Measurements from ENCODE around the gene ARFGEF2. TPM values are rescaled to one million over a fixed set of nuclear protein-coding genes. Genes with fewer than 3 reads are reported as not detected.

Gene ARFGEF2
- total and polyA plus RNA-seq, 2 of the 4 experiments (the other 2 are of a cell fraction), result 10.3 to 39.1 TPM

GRCh38 chr20:48942730-48943129 is 21.2 kb downstream of the ARFGEF2 start:
- dilution Hi-C loops (cut with HindIII; ENCODE audit: low sequenced_read_pairs, unreplicated experiment), result no loop called here
- ATAC-seq (ENCODE audit: low read depth) (no peak), DNase-seq (no peak)
- Histone ChIP-seq H4K8ac (ENCODE audit: low read depth in 2 of 2, low read length in 2 of 2) (no peak overlapping the region), H3K4me2 (ENCODE audit: low read depth, low read length) (no peak overlapping the region), H3K23ac (ENCODE audit: low read depth, low read length) (no peak overlapping the region), H2BK15ac (ENCODE audit: low read depth, low read length) (no peak overlapping the region), H3K9me3 (ENCODE audit: control insufficient read depth, insufficient read depth, low read length) (no peaks in the 10 kb centered on the region), H2AK9ac (replicated peaks; ENCODE audit: low read depth, low read length, poor library complexity) (no peak overlapping the region), H3K4me1 (ENCODE audit: control insufficient read depth, insufficient read depth, low read length) (peaks cover 6% of the 10 kb centered on the region; the same call in 1 of the 2 replicates), H3K14ac (replicated peaks; ENCODE audit: low read depth, low read length) (no peak overlapping the region), H2BK120ac (ENCODE audit: low read depth, low read length) (no peak overlapping the region), H2AK5ac (ENCODE audit: low read depth, low read length) (no peak overlapping the region), H3K79me1 (ENCODE audit: low read depth in 1 of 2, low read length in 2 of 2) (peaks cover 42 to 77% of the 10 kb centered on the region in 2 experiments), H4K91ac (ENCODE audit: insufficient read depth, low read depth, low read length) (no peak overlapping the region), H2BK5ac (ENCODE audit: low read depth, low read length, poor library complexity, severe bottlenecking) (no peak overlapping the region), H4K20me1 (ENCODE audit: insufficient read depth, low read length) (peaks cover 37% of the 10 kb centered on the region), H3K4ac (ENCODE audit: low read depth, low read length) (no peak overlapping the region), H3K27me3 (ENCODE audit: control insufficient read depth, insufficient read depth, low read length) (no peaks in the 10 kb centered on the region), H3K18ac (ENCODE audit: low read depth, low read length) (no peak overlapping the region), H2BK20ac (ENCODE audit: low read depth, low read length) (no peak overlapping the region), H3K56ac (ENCODE audit: extremely low read depth, insufficient read depth, low read length) (no peak overlapping the region), H3K9ac (ENCODE audit: low read depth, low read length) (no peak overlapping the region), H3K9me1 (ENCODE audit: insufficient read depth, low read length) (peaks cover 37% of the 10 kb centered on the region), H2AFZ (replicated peaks; ENCODE audit: low read length, poor library complexity) (no peak overlapping the region), H3K4me3 (ENCODE audit: insufficient read depth, low read depth, low read length) (no peak overlapping the region), H4K5ac (ENCODE audit: low read depth, low read length) (no peak overlapping the region), H3K27ac (ENCODE audit: insufficient read depth, low read length) (no peak overlapping the region), H3K36me3 (ENCODE audit: control insufficient read depth, insufficient read depth, low read length) (peaks cover 10% of the 10 kb centered on the region)
- CTCF ChIA-PET, result no interaction called here
- POLR2A ChIA-PET (ENCODE audit: unreplicated experiment), result no interaction called here
- no TSS peak for BruUV-seq (replicated peaks)
- in situ Hi-C loops (cut with MboI; ENCODE audit: low sequenced_read_pairs), result no loop called here
- no CpG with 5 or more reads among the region's 2 CpGs for WGBS, 2 experiments (ENCODE audit: extremely low coverage in 2 of 2, insufficient read length in 1 of 2)
- intact Hi-C loops (cut with micrococcal nuclease), result no loop called here
- no peak for TF ChIP-seq RAD21 (IDR thresholded peaks at IDR 0.05; ENCODE audit: low read length)
- TF ChIP-seq CHD1 (IDR thresholded peaks at IDR 0.05; ENCODE audit: low read depth, low read length), result no peak
- no peak for TF ChIP-seq RFX5 (IDR thresholded peaks at IDR 0.05; ENCODE audit: low read depth, low read length)
- TF ChIP-seq SMC3 (IDR thresholded peaks at IDR 0.05; ENCODE audit: low read depth, low read length), result no peak
- no peak for TF ChIP-seq USF2 (IDR thresholded peaks at IDR 0.05; ENCODE audit: low read depth, low read length)
- TF ChIP-seq RCOR1 (IDR thresholded peaks at IDR 0.05; ENCODE audit: insufficient replicate concordance, low read length), result no peak
- TF ChIP-seq CEBPB (IDR thresholded peaks at IDR 0.05; ENCODE audit: low read depth, low read length), result no peak
- TF ChIP-seq POLR2A (IDR thresholded peaks at IDR 0.05; ENCODE audit: low read depth, low read length), result no peak

Data from IMR-90 (cell line).